ENCODE results near the gene STAC3.

STAC3 gene

DNA sequence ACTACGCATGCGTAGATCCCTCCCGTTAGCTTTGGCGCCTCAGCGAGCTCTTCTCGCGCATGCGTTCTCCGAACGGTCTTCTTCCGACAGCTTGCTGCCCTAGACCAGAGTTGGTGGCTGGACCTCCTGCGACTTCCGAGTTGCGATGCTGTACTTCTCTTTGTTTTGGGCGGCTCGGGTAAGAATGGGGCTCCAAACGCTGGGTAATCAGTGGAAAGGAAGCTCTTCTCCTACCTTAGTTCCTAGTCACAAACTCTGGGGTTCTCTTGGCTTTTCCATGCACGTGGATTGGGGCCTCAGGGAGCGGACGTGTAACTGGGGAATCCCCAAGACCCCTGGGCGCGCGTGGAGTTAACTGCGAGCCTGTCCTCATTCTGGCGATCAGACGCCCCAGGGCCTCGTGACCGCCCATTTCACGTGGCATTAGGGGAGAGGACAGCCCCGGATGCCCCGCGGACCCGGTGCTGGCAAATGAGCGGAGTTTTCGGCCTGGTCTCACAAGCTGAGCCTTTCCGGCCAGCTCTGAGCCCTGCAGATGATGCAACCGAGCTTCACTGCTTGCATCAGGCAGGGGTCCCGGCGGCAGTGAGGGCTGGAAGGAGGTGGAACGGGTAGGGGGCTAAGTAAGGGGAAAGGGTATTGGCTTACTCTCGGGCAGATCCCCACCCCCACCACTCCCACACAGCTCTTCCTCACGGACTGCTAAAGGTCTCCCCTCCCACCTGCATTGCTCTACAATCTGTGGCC, 21.2 kb downstream of the STAC3 start, which contains the start of gene SHMT2:
Gene SHMT2 (plus strand): TSS at position 78 of the 747 bp plus-strand sequence. CDS start 68 bp downstream, at position 146.
- peak within 1 kb of the TSS; percentile 62 for H3K4me3 ChIP-seq (ENCODE audit: insufficient read depth, low read length, poor library complexity, severe bottlenecking)
- peak within 1 kb of the TSS; percentile 72 for H3K27ac ChIP-seq (ENCODE audit: low read depth, low read length)
- peak within 1 kb of the TSS; percentile 89 for H3K9ac ChIP-seq (ENCODE audit: low read length)
- peaks cover 23% of the 10 kb centered on the region for H3K36me3 ChIP-seq (ENCODE audit: low read length)
- H2AFZ ChIP-seq (ENCODE audit: low read depth, low read length, severe bottlenecking): peak within 1 kb of the TSS; percentile 67
- H3K79me2 ChIP-seq (ENCODE audit: insufficient read depth, low read length): peaks cover 30% of the 10 kb centered on the region
- H3K27me3 ChIP-seq (ENCODE audit: low read length): no peaks in the 10 kb centered on the region
- H4K20me1 ChIP-seq (ENCODE audit: low read depth, low read length): no peaks in the 10 kb centered on the region; the same call in 1 of the 2 replicates
- no peak for TF ChIP-seq EZH2phosphoT487 (conservative IDR thresholded peaks at IDR 0.05; ENCODE audit: low read length)
- TF ChIP-seq, protein P1, sequence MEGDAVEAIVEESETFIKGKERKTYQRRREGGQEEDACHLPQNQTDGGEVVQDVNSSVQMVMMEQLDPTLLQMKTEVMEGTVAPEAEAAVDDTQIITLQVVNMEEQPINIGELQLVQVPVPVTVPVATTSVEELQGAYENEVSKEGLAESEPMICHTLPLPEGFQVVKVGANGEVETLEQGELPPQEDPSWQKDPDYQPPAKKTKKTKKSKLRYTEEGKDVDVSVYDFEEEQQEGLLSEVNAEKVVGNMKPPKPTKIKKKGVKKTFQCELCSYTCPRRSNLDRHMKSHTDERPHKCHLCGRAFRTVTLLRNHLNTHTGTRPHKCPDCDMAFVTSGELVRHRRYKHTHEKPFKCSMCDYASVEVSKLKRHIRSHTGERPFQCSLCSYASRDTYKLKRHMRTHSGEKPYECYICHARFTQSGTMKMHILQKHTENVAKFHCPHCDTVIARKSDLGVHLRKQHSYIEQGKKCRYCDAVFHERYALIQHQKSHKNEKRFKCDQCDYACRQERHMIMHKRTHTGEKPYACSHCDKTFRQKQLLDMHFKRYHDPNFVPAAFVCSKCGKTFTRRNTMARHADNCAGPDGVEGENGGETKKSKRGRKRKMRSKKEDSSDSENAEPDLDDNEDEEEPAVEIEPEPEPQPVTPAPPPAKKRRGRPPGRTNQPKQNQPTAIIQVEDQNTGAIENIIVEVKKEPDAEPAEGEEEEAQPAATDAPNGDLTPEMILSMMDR (IDR thresholded peaks at IDR 0.05; ENCODE audit: insufficient read depth, low read length, poor library complexity, severe bottlenecking): no peak
- H3F3A ChIP-seq (ENCODE audit: insufficient read depth): peaks cover 27% of the 10 kb centered on the region
- peak within 1 kb of the TSS; percentile 89 for H3K4me2 ChIP-seq (ENCODE audit: low read depth, low read length, poor library complexity, severe bottlenecking)
- H3K9me2 ChIP-seq (replicated peaks; ENCODE audit: insufficient read depth, low read length): no peaks in the 10 kb centered on the region
- H3K9me3 ChIP-seq (ENCODE audit: insufficient read depth, low read length): no peaks in the 10 kb centered on the region

- no peaks in the 10 kb centered on the region for H3K9me3 ChIP-seq (ENCODE audit: insufficient read depth, low read length)
- H3K4me3 ChIP-seq (ENCODE audit: insufficient read depth, low read length, poor library complexity, severe bottlenecking): peak overlapping the region; percentile 62
- peaks cover 28% of the 10 kb centered on the region for H3F3A ChIP-seq (ENCODE audit: insufficient read depth)
- peak overlapping the region; percentile 72 for H3K27ac ChIP-seq (ENCODE audit: low read depth, low read length)
- peak overlapping the region; percentile 67 for H2AFZ ChIP-seq (ENCODE audit: low read depth, low read length, severe bottlenecking)
- no peak for TF ChIP-seq EZH2phosphoT487 (conservative IDR thresholded peaks at IDR 0.05; ENCODE audit: low read length)
- TF ChIP-seq, protein P1 (IDR thresholded peaks at IDR 0.05; ENCODE audit: insufficient read depth, low read length, poor library complexity, severe bottlenecking): no peak
- H3K4me2 ChIP-seq (ENCODE audit: low read depth, low read length, poor library complexity, severe bottlenecking): peak overlapping the region; percentile 89
- H3K27me3 ChIP-seq (ENCODE audit: low read length): no peaks in the 10 kb centered on the region
- H3K9ac ChIP-seq (ENCODE audit: low read length): peak overlapping the region; percentile 89
- H3K36me3 ChIP-seq (ENCODE audit: low read length): peaks cover 23% of the 10 kb centered on the region
- no peaks in the 10 kb centered on the region for H3K9me2 ChIP-seq (replicated peaks; ENCODE audit: insufficient read depth, low read length)
- peaks cover 30% of the 10 kb centered on the region for H3K79me2 ChIP-seq (ENCODE audit: insufficient read depth, low read length)
- no peaks in the 10 kb centered on the region; the same call in 1 of the 2 replicates for H4K20me1 ChIP-seq (ENCODE audit: low read depth, low read length)
Measured at GRCh38 chr12:57229046-57229633, 21.8 kb downstream of the STAC3 start.

GRCh38 chr12:57227315-57228115, 23.5 kb downstream of the STAC3 start:
- H3K9me3 ChIP-seq (ENCODE audit: insufficient read depth, low read length): no peaks in the 10 kb centered on the region
- peak overlapping the region; percentile 26 for H3K4me3 ChIP-seq (ENCODE audit: insufficient read depth, low read length, poor library complexity, severe bottlenecking)
- no peaks in the 10 kb centered on the region; the same call in 1 of the 2 replicates for H4K20me1 ChIP-seq (ENCODE audit: low read depth, low read length)
- peak overlapping the region; percentile 90 for H3K27ac ChIP-seq (ENCODE audit: low read depth, low read length)
- peak overlapping the region; percentile 49 for H3K4me2 ChIP-seq (ENCODE audit: low read depth, low read length, poor library complexity, severe bottlenecking)
- H3K9me2 ChIP-seq (replicated peaks; ENCODE audit: insufficient read depth, low read length): no peaks in the 10 kb centered on the region
- H3K79me2 ChIP-seq (ENCODE audit: insufficient read depth, low read length): peaks cover 30% of the 10 kb centered on the region
- H3K36me3 ChIP-seq (ENCODE audit: low read length): peaks cover 13% of the 10 kb centered on the region
- no peaks in the 10 kb centered on the region for H3K27me3 ChIP-seq (ENCODE audit: low read length)
- no peak overlapping the region for H2AFZ ChIP-seq (ENCODE audit: low read depth, low read length, severe bottlenecking)
- peaks cover 34% of the 10 kb centered on the region for H3F3A ChIP-seq (ENCODE audit: insufficient read depth)
- H3K9ac ChIP-seq (ENCODE audit: low read length): peak overlapping the region; percentile 40
- TF ChIP-seq, protein P1 (IDR thresholded peaks at IDR 0.05; ENCODE audit: insufficient read depth, low read length, poor library complexity, severe bottlenecking): no peak
- TF ChIP-seq EZH2phosphoT487 (conservative IDR thresholded peaks at IDR 0.05; ENCODE audit: low read length): no peak

Data from SU-DHL-6 (cell line).